DND-41 (cell line): ENCODE results near the gene CEP152.

Source experiments
- ATAC-seq: fragments of 200-7000 bp; cut with Tn5 transposase; 3 replicates; pipeline ENCODE4 v1.9.1; 2021; ENCODE audit warnings: low read depth; ENCODE audit not compliant: insufficient read depth
- DNase-seq: peaks from one replicate; pipeline ENCODE4 v3.0.0-alpha.2; 2020
- H2AFZ ChIP-seq: 2 replicates; pipeline ENCODE4 v1.6.0; 2012; ENCODE audit warnings: low read depth, low read length
- H3K27ac ChIP-seq: 2 replicates; pipeline ENCODE4 v1.5.1; 2012; ENCODE audit warnings: low read length, inconsistent platforms
- H3K27me3 ChIP-seq: fragments of 200-600 bp; sonication (generic); 2 replicates; pipeline ENCODE4 v1.6.0; 2012; ENCODE audit warnings: low read length, mild to moderate bottlenecking, inconsistent platforms; ENCODE audit not compliant: insufficient read depth, poor library complexity
- H3K36me3 ChIP-seq: 2 replicates; pipeline ENCODE4 v1.5.1; 2012; ENCODE audit warnings: low read length, inconsistent platforms; ENCODE audit not compliant: insufficient read depth
- H3K4me1 ChIP-seq: 2 replicates; pipeline ENCODE4 v1.5.1; 2012; ENCODE audit warnings: mild to moderate bottlenecking, low read length; ENCODE audit not compliant: insufficient read depth
- H3K4me2 ChIP-seq: 2 replicates; pipeline ENCODE4 v1.6.0; 2012; ENCODE audit warnings: mild to moderate bottlenecking, moderate library complexity, low read length, inconsistent platforms; ENCODE audit not compliant: insufficient read depth
- H3K4me3 ChIP-seq, 2 experiments: fragments of 200-600 bp in 1 of 2; shearing (Covaris generic) in 1 of 2; 2 replicates each; pipeline ENCODE4 v1.5.1; 2012 to 2016; ENCODE audit warnings: inconsistent platforms in 2 of 2, low read length in 2 of 2, mild to moderate bottlenecking in 2 of 2, low read depth in 1 of 2, moderate library complexity in 1 of 2
- H3K79me2 ChIP-seq: 2 replicates; pipeline ENCODE4 v1.6.0; 2012; ENCODE audit warnings: low read length, inconsistent platforms; ENCODE audit not compliant: insufficient read depth
- H3K9ac ChIP-seq: 2 replicates; pipeline ENCODE4 v1.6.0; 2012; ENCODE audit warnings: low read depth, mild to moderate bottlenecking, inconsistent platforms, low read length, moderate library complexity
- H3K9me3 ChIP-seq: 2 replicates; pipeline ENCODE4 v1.5.1; 2012; ENCODE audit warnings: low read length, moderate library complexity, mild to moderate bottlenecking, inconsistent platforms; ENCODE audit not compliant: insufficient read depth, severe bottlenecking
- H4K20me1 ChIP-seq: 2 replicates; pipeline ENCODE4 v1.6.0; 2012; ENCODE audit warnings: low read length; ENCODE audit not compliant: insufficient read depth
- EZH2 ChIP-seq: IDR thresholded peaks from 3 replicates; pipeline ENCODE4 v1.6.1; 2012; ENCODE audit warnings: borderline replicate concordance, low read depth, mild to moderate bottlenecking, moderate library complexity, low read length, inconsistent platforms; ENCODE audit not compliant: severe bottlenecking
- TF ChIP-seq, protein P1 (sequence below): IDR thresholded peaks from 2 replicates; pipeline ENCODE4 v1.5.1; 2012; ENCODE audit warnings: borderline replicate concordance, low read length, moderate library complexity, mild to moderate bottlenecking; ENCODE audit not compliant: poor library complexity, severe bottlenecking; ENCODE audit errors: extremely low read depth

The CEP152 gene, protein sequence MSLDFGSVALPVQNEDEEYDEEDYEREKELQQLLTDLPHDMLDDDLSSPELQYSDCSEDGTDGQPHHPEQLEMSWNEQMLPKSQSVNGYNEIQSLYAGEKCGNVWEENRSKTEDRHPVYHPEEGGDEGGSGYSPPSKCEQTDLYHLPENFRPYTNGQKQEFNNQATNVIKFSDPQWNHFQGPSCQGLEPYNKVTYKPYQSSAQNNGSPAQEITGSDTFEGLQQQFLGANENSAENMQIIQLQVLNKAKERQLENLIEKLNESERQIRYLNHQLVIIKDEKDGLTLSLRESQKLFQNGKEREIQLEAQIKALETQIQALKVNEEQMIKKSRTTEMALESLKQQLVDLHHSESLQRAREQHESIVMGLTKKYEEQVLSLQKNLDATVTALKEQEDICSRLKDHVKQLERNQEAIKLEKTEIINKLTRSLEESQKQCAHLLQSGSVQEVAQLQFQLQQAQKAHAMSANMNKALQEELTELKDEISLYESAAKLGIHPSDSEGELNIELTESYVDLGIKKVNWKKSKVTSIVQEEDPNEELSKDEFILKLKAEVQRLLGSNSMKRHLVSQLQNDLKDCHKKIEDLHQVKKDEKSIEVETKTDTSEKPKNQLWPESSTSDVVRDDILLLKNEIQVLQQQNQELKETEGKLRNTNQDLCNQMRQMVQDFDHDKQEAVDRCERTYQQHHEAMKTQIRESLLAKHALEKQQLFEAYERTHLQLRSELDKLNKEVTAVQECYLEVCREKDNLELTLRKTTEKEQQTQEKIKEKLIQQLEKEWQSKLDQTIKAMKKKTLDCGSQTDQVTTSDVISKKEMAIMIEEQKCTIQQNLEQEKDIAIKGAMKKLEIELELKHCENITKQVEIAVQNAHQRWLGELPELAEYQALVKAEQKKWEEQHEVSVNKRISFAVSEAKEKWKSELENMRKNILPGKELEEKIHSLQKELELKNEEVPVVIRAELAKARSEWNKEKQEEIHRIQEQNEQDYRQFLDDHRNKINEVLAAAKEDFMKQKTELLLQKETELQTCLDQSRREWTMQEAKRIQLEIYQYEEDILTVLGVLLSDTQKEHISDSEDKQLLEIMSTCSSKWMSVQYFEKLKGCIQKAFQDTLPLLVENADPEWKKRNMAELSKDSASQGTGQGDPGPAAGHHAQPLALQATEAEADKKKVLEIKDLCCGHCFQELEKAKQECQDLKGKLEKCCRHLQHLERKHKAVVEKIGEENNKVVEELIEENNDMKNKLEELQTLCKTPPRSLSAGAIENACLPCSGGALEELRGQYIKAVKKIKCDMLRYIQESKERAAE (N-terminal part only)

GRCh38 chr15:48810414-48811324 lies at the start of gene CEP152:
Gene CEP152 (minus strand): TSS chr15:48811069. CDS start chr15:48805649, 5,420 bp downstream.
- Histone ChIP-seq H3K4me2 (peak within 1 kb of the TSS; percentile 85), H3K4me3 (peak within 1 kb of the TSS; percentile 77 to 92), H2AFZ (peak within 1 kb of the TSS; percentile 92), H3K9ac (peak within 1 kb of the TSS; percentile 90), H3K27me3 (no peaks in the 10 kb centered on the region), H3K4me1 (peaks cover 49% of the 10 kb centered on the region), H3K79me2 (peaks cover 51% of the 10 kb centered on the region), H4K20me1 (peaks cover 6% of the 10 kb centered on the region; the same call in 1 of the 2 replicates), H3K27ac (peak within 1 kb of the TSS; percentile 91), H3K36me3 (peaks cover 4% of the 10 kb centered on the region; the same call in 1 of the 2 replicates), H3K9me3 (no peaks in the 10 kb centered on the region)
- TF ChIP-seq EZH2 = no peak
- TF ChIP-seq, protein P1, sequence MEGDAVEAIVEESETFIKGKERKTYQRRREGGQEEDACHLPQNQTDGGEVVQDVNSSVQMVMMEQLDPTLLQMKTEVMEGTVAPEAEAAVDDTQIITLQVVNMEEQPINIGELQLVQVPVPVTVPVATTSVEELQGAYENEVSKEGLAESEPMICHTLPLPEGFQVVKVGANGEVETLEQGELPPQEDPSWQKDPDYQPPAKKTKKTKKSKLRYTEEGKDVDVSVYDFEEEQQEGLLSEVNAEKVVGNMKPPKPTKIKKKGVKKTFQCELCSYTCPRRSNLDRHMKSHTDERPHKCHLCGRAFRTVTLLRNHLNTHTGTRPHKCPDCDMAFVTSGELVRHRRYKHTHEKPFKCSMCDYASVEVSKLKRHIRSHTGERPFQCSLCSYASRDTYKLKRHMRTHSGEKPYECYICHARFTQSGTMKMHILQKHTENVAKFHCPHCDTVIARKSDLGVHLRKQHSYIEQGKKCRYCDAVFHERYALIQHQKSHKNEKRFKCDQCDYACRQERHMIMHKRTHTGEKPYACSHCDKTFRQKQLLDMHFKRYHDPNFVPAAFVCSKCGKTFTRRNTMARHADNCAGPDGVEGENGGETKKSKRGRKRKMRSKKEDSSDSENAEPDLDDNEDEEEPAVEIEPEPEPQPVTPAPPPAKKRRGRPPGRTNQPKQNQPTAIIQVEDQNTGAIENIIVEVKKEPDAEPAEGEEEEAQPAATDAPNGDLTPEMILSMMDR = no peak
- peak; percentile 99 for DNase-seq
- peak; percentile 96 for ATAC-seq

- Histone ChIP-seq H3K79me2 (no peaks in the 10 kb centered on the region), H2AFZ (no peak overlapping the region), H3K4me3 (no peak overlapping the region), H3K36me3 (no peaks in the 10 kb centered on the region), H3K27me3 (peaks cover 2% of the 10 kb centered on the region), H3K27ac (no peak overlapping the region), H3K9ac (no peak overlapping the region), H4K20me1 (no peaks in the 10 kb centered on the region), H3K9me3 (no peaks in the 10 kb centered on the region), H3K4me1 (peaks cover 7% of the 10 kb centered on the region; the same call in 1 of the 2 replicates), H3K4me2 (no peak overlapping the region)
- no peak for TF ChIP-seq EZH2
- TF ChIP-seq, protein P1 = no peak
- ATAC-seq (no peak), DNase-seq (no peak)
These were observed 48.6 kb upstream of the CEP152 start for GRCh38 chr15:48859426-48859825.

- H3K27me3 ChIP-seq = peaks cover 2% of the 10 kb centered on the region
- H3K27ac ChIP-seq = no peak overlapping the region
- H2AFZ ChIP-seq = no peak overlapping the region
- ATAC-seq (no peak), DNase-seq (no peak)
- H3K4me3 ChIP-seq = no peak overlapping the region
- no peaks in the 10 kb centered on the region for H3K9me3 ChIP-seq
- no peaks in the 10 kb centered on the region for H4K20me1 ChIP-seq
- H3K4me2 ChIP-seq = no peak overlapping the region
- no peak for TF ChIP-seq EZH2
- TF ChIP-seq, protein P1 = no peak
- H3K9ac ChIP-seq = no peak overlapping the region
- no peaks in the 10 kb centered on the region for H3K36me3 ChIP-seq
- H3K4me1 ChIP-seq = peaks cover 7% of the 10 kb centered on the region; the same call in 1 of the 2 replicates
- H3K79me2 ChIP-seq = no peaks in the 10 kb centered on the region
These were observed 47.5 kb upstream of the CEP152 start for GRCh38 chr15:48858401-48858800.
